Activated CD8-positive, alpha-beta T cell treated with anti-CD3 and anti-CD28 coated beads for 36 hours (primary cell): Measurements from ENCODE around the gene UBE2J2. TPM values are rescaled to one million over a fixed set of nuclear protein-coding genes. Genes with fewer than 3 reads are reported as not detected.

Experiments used
- ATAC-seq: fragments of 200-7000 bp; cut with Tn5 transposase; one replicate; pipeline ENCODE4 v1.10.0; 2021; ENCODE audit warnings: mild to moderate bottlenecking, moderate library complexity
- CTCF ChIA-PET: fragments of 350-600 bp; sonication (Branson Sonifier 250); formaldehyde crosslinking; loops from one replicate; lab custom pipeline; 2021; ENCODE audit warnings: antibody characterized with exemption; lab: Charles Lee
- POLR2A ChIA-PET: fragments of 350-600 bp; sonication (Branson Sonifier 250); formaldehyde crosslinking; loops from one replicate; lab custom pipeline; 2021; ENCODE audit warnings: antibody characterized with exemption; lab: Charles Lee
- DNase-seq: peaks from one replicate; pipeline ENCODE4 v3.0.0-alpha.2; 2020
- H3K27ac Mint-ChIP-seq: one replicate; pipeline ENCODE4 v1.8.0; 2021; ENCODE audit warnings: mild to moderate bottlenecking, mixed read lengths
- H3K27me3 Mint-ChIP-seq: one replicate; pipeline ENCODE4 v1.8.0; 2021; ENCODE audit warnings: mixed read lengths
- H3K36me3 Mint-ChIP-seq: one replicate; pipeline ENCODE4 v1.8.0; 2021; ENCODE audit warnings: low read depth, mixed read lengths
- H3K4me1 Mint-ChIP-seq: one replicate; pipeline ENCODE4 v1.8.0; 2021; ENCODE audit warnings: low read depth, mixed read lengths
- H3K4me3 Mint-ChIP-seq: one replicate; pipeline ENCODE4 v1.8.0; 2021; ENCODE audit warnings: mild to moderate bottlenecking, moderate library complexity, mixed read lengths
- H3K9me3 Mint-ChIP-seq: one replicate; pipeline ENCODE4 v1.8.0; 2021; ENCODE audit warnings: mixed read lengths
- CTCF ChIP-seq: fragments of 200-600 bp; IDR thresholded peaks from one replicate; pipeline ENCODE4 v1.8.0; 2022; ENCODE audit warnings: antibody characterized with exemption, mild to moderate bottlenecking
- intact Hi-C: fragments of 100-400 bp; cut with micrococcal nuclease; formaldehyde crosslinking; loops from one replicate; pipeline ENCODE4 v1.10.0; 2022
- total RNA-seq, 2 experiments: library from RNA; stranded (reverse); gene quantifications; one replicate each; pipeline ENCODE4 v1.2.3, GENCODE V29; 2021

The UBE2J2 gene
- total RNA-seq, 2 experiments from 2014 or later, result 52.3 to 59.2 TPM

- no peak overlapping the region for H3K27ac Mint-ChIP-seq
- H3K27me3 Mint-ChIP-seq, result no peaks in the 10 kb centered on the region
Observed at GRCh38 chr1:1320666-1321448, 47.2 kb upstream of the UBE2J2 start.

GRCh38 chr1:1319646-1319941 lies 45.9 kb upstream of the UBE2J2 start:
- H3K27ac Mint-ChIP-seq, result no peak overlapping the region
- peaks cover 24% of the 10 kb centered on the region for H3K4me1 Mint-ChIP-seq
- intact Hi-C loops, result no loop called here
- H3K9me3 Mint-ChIP-seq, result no peaks in the 10 kb centered on the region
- no peak for DNase-seq
- POLR2A ChIA-PET, result interaction anchor here (3.2 kb wide), 1 partner anchor 10 kb away, joined by 9 read pairs; no protein-coding TSS in a partner anchor
- no peak for ATAC-seq
- H3K36me3 Mint-ChIP-seq, result peaks cover 23% of the 10 kb centered on the region
- CTCF ChIA-PET, result no interaction called here
- H3K4me3 Mint-ChIP-seq, result no peak overlapping the region
- no peaks in the 10 kb centered on the region for H3K27me3 Mint-ChIP-seq
- no peak for TF ChIP-seq CTCF

More at GRCh38 chr1:1320666-1321448, 47.2 kb upstream of the UBE2J2 start:
- ATAC-seq (no peak), DNase-seq (no peak)
- Mint-ChIP-seq H3K9me3 (no peaks in the 10 kb centered on the region), H3K36me3 (peaks cover 16% of the 10 kb centered on the region), H3K4me3 (no peak overlapping the region), H3K4me1 (peaks cover 25% of the 10 kb centered on the region)
- no peak for TF ChIP-seq CTCF
- ChIA-PET CTCF (no interaction called here), POLR2A (interaction anchor here (3.2 kb wide), 1 partner anchor 11 kb away, joined by 9 read pairs; no protein-coding TSS in a partner anchor)
- intact Hi-C loops, result no loop called here

- no peaks in the 10 kb centered on the region for H3K9me3 Mint-ChIP-seq
- ChIA-PET CTCF (no interaction called here), POLR2A (interaction anchor here (3.2 kb wide), 1 partner anchor 9 kb away, joined by 9 read pairs; no protein-coding TSS in a partner anchor)
- TF ChIP-seq CTCF, result no peak
- no peak overlapping the region for H3K27ac Mint-ChIP-seq
- DNase-seq (no peak), ATAC-seq (no peak)
- H3K36me3 Mint-ChIP-seq, result peaks cover 23% of the 10 kb centered on the region
- intact Hi-C loops, result no loop called here
- peaks cover 22% of the 10 kb centered on the region for H3K4me1 Mint-ChIP-seq
- no peaks in the 10 kb centered on the region for H3K27me3 Mint-ChIP-seq
- H3K4me3 Mint-ChIP-seq, result no peak overlapping the region
Observed at GRCh38 chr1:1318777-1319645, 45.4 kb upstream of the UBE2J2 start.

- intact Hi-C loops, result no loop called here
- Mint-ChIP-seq H3K9me3 (no peaks in the 10 kb centered on the region), H3K36me3 (peaks cover 28% of the 10 kb centered on the region), H3K4me3 (no peak overlapping the region), H3K27ac (no peak overlapping the region), H3K27me3 (no peaks in the 10 kb centered on the region), H3K4me1 (peaks cover 17% of the 10 kb centered on the region)
- ATAC-seq (no peak), DNase-seq (no peak)
- CTCF ChIA-PET, result no interaction called here
- no peak for TF ChIP-seq CTCF
- POLR2A ChIA-PET, result interaction anchor here (3.2 kb wide), 1 partner anchor 9 kb away, joined by 9 read pairs; no protein-coding TSS in a partner anchor
Observed at GRCh38 chr1:1318131-1318652, 44.5 kb upstream of the UBE2J2 start.
